Measurements from ENCODE around the gene KCTD5. TPM values are rescaled to one million over a fixed set of nuclear protein-coding genes. Genes with fewer than 3 reads are reported as not detected.

Gene KCTD5
- total and polyA plus RNA-seq, 9 of the 15 experiments (the other 6 are each of a cell fraction or from before 2014, with no cell fraction given) = 0.73 to 58.3 (median 32.3) TPM

DNA sequence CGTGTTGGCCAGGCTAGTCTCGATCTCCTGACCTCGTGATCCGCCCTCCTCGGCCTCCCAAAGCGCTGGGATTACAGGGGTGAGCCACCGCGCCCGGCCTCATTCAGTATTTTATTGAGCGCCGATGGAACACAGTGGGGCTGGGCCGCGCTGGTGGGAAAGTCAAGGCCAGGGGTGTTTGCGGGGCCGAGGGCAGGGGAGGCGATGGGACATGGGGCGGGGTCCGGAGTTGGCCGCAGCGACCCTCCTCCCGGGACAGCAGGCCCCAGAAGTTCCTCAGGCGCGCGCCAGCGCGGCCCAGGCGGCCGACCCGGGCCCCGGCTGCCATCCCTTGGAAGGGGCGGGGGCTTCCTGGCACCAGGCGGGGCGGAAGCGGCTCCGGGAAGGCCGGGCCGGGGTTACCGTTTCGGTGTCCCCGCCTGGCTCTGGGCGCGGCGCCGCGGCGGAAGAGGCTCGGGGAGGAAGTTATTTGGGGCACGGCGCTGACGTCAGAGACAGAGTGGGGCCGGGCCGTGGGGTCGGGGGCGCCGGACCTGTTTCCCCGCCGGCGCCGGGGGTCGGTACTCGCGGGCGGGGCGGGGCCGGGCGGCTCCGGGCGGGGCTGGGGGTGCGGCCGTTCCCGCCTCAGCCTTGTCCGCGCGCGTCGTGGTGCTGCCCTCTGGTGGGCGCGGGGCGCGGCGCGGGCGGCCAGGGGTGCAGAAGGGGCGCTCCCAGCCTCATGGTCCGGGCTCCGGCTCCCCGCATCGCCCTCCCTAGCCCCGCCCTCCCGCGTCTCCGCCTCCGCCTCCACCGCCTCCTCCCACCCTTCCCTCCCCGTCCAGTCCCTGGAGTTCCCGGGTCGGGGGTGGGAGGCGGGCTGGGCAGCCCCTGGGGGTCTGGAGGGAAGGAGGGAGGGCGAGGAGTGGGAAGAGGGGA lies 38.7 kb downstream of the KCTD5 start (continued):
- TF ChIP-seq, protein P1, sequence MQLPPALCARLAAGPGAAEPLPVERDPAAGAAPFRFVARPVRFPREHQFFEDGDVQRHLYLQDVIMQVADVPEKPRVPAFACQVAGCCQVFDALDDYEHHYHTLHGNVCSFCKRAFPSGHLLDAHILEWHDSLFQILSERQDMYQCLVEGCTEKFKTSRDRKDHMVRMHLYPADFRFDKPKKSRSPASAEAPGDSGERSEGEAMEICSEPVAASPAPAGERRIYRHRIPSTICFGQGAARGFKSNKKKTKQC (CRISPR knock-in tag; IDR thresholded peaks at IDR 0.05) = peak; percentile 19; the same call in 1 of the 2 replicates
- peak; percentile 80; the same call in 1 of the 2 replicates for TF ChIP-seq MTA3 (IDR thresholded peaks at IDR 0.05; ENCODE audit: borderline replicate concordance)
- TF ChIP-seq, protein P2, sequence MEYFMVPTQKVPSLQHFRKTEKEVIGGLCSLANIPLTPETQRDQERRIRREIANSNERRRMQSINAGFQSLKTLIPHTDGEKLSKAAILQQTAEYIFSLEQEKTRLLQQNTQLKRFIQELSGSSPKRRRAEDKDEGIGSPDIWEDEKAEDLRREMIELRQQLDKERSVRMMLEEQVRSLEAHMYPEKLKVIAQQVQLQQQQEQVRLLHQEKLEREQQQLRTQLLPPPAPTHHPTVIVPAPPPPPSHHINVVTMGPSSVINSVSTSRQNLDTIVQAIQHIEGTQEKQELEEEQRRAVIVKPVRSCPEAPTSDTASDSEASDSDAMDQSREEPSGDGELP (CRISPR knock-in tag; IDR thresholded peaks at IDR 0.05; ENCODE audit: borderline replicate concordance) = peak; percentile 74
- no peak for TF ChIP-seq NCOA4 (IDR thresholded peaks at IDR 0.05; ENCODE audit: partially characterized antibody)
- TF ChIP-seq HIVEP1 (CRISPR knock-in tag; IDR thresholded peaks at IDR 0.05) = no peak
- TF ChIP-seq PYGO2 (tag; IDR thresholded peaks at IDR 0.05) = no peak
- no peak for TF ChIP-seq CBX3 (IDR thresholded peaks at IDR 0.05; ENCODE audit: borderline replicate concordance in 1 of 2, low read length in 2 of 2)
- TF ChIP-seq, protein P3, sequence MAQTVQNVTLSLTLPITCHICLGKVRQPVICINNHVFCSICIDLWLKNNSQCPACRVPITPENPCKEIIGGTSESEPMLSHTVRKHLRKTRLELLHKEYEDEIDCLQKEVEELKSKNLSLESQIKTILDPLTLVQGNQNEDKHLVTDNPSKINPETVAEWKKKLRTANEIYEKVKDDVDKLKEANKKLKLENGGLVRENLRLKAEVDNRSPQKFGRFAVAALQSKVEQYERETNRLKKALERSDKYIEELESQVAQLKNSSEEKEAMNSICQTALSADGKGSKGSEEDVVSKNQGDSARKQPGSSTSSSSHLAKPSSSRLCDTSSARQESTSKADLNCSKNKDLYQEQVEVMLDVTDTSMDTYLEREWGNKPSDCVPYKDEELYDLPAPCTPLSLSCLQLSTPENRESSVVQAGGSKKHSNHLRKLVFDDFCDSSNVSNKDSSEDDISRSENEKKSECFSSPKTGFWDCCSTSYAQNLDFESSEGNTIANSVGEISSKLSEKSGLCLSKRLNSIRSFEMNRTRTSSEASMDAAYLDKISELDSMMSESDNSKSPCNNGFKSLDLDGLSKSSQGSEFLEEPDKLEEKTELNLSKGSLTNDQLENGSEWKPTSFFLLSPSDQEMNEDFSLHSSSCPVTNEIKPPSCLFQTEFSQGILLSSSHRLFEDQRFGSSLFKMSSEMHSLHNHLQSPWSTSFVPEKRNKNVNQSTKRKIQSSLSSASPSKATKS (CRISPR knock-in tag; IDR thresholded peaks at IDR 0.05) = no peak
- no peak for TF ChIP-seq ZNF408 (CRISPR knock-in tag; IDR thresholded peaks at IDR 0.05; ENCODE audit: low read depth)
- TF ChIP-seq, protein P4, sequence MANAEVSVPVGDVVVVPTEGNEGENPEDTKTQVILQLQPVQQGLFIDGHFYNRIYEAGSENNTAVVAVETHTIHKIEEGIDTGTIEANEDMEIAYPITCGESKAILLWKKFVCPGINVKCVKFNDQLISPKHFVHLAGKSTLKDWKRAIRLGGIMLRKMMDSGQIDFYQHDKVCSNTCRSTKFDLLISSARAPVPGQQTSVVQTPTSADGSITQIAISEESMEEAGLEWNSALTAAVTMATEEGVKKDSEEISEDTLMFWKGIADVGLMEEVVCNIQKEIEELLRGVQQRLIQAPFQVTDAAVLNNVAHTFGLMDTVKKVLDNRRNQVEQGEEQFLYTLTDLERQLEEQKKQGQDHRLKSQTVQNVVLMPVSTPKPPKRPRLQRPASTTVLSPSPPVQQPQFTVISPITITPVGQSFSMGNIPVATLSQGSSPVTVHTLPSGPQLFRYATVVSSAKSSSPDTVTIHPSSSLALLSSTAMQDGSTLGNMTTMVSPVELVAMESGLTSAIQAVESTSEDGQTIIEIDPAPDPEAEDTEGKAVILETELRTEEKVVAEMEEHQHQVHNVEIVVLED (CRISPR knock-in tag; IDR thresholded peaks at IDR 0.05) = peak; percentile 51
- TF ChIP-seq SMAD4 (CRISPR knock-in tag; conservative IDR thresholded peaks at IDR 0.05) = peak; percentile 76
- no peak for TF ChIP-seq KDM2B (CRISPR knock-in tag; IDR thresholded peaks at IDR 0.05)
- peak; percentile 49 for TF ChIP-seq KDM5B (IDR thresholded peaks at IDR 0.05; ENCODE audit: insufficient replicate concordance, low read depth, low read length)
- no peak for TF ChIP-seq SNIP1 (IDR thresholded peaks at IDR 0.05; ENCODE audit: low read depth)
- TF ChIP-seq POLR2A (conservative IDR thresholded peaks at IDR 0.05) = peak; percentile 70
- TF ChIP-seq HNRNPL (IDR thresholded peaks at IDR 0.05; ENCODE audit: low read depth, low read length) = peak; percentile 67; the same call in 1 of the 2 replicates
- TF ChIP-seq, protein P5, sequence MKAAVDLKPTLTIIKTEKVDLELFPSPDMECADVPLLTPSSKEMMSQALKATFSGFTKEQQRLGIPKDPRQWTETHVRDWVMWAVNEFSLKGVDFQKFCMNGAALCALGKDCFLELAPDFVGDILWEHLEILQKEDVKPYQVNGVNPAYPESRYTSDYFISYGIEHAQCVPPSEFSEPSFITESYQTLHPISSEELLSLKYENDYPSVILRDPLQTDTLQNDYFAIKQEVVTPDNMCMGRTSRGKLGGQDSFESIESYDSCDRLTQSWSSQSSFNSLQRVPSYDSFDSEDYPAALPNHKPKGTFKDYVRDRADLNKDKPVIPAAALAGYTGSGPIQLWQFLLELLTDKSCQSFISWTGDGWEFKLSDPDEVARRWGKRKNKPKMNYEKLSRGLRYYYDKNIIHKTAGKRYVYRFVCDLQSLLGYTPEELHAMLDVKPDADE (conservative IDR thresholded peaks at IDR 0.05; ENCODE audit: control insufficient read depth, low read depth, low read length) = peak; percentile 50; the same call in 1 of the 2 replicates
- no peak for TF ChIP-seq ZNF551 (CRISPR knock-in tag; IDR thresholded peaks at IDR 0.05)
- TF ChIP-seq, protein P6, sequence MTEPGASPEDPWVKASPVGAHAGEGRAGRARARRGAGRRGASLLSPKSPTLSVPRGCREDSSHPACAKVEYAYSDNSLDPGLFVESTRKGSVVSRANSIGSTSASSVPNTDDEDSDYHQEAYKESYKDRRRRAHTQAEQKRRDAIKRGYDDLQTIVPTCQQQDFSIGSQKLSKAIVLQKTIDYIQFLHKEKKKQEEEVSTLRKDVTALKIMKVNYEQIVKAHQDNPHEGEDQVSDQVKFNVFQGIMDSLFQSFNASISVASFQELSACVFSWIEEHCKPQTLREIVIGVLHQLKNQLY (CRISPR knock-in tag; conservative IDR thresholded peaks at IDR 0.05) = no peak
- no peak for TF ChIP-seq ZNF232 (CRISPR knock-in tag; IDR thresholded peaks at IDR 0.05)
